ENCODE data around the gene IGFALS. TPM values are rescaled to one million over a fixed set of nuclear protein-coding genes. Genes with fewer than 3 reads are reported as not detected.

Gene IGFALS
- total RNA-seq, 4 donors from 2014 or later: 0.47 to 1.1 (median 0.67) TPM; not detected in 1

DNA sequence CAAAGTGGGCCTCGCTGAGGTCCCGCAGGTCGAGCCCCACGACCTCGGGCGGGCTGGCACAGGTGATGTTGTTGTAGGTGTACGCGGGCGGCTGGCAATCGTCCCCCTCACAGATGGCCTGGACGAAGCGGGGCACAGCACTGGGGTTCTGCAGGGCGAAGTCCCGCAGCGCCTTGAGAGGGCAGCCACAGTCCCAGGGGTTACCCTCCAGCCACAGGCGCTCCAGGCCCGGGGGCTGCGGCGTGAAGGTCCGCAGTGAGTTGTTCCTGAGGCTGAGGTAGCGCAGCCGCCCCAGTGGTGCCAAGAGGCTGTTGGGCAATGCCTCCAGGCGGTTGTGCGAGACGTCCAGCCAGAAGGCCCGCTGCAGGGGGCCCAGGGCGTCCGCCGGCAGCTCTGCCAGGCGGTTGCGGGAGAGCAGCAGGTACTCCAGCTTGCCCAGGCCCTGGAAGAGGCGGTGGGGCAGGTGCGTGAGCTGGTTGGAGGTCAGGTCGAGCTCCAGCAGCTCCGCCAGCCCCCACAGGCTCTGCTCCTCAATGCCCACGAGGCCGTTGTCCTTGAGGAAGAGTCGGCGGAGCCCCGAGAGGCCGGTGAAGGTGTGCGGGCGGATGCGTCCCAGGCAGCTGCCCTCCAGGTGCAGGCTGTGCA, 2.8 kb downstream of the IGFALS start:
- 84% methylated on average over 12 of the region's 44 CpGs; no CpG with 5 or more reads in 1 of the 2 donors for WGBS, 2 donors (ENCODE audit: low coverage in 1 of 2)
- Histone ChIP-seq H3K27me3 (no peaks in the 10 kb centered on the region), H3K36me3 (peaks cover 0 to 69% of the 10 kb centered on the region in 2 donors), H3K9me3 (no peaks in the 10 kb centered on the region), H3K27ac (no peak overlapping the region), H3K4me1 (peaks cover 0 to 21% (median 0%) of the 10 kb centered on the region in 3 donors), H3K4me3 (no peak overlapping the region)
- no peak for TF ChIP-seq EP300 (IDR thresholded peaks at IDR 0.05)
- TF ChIP-seq, protein P1, sequence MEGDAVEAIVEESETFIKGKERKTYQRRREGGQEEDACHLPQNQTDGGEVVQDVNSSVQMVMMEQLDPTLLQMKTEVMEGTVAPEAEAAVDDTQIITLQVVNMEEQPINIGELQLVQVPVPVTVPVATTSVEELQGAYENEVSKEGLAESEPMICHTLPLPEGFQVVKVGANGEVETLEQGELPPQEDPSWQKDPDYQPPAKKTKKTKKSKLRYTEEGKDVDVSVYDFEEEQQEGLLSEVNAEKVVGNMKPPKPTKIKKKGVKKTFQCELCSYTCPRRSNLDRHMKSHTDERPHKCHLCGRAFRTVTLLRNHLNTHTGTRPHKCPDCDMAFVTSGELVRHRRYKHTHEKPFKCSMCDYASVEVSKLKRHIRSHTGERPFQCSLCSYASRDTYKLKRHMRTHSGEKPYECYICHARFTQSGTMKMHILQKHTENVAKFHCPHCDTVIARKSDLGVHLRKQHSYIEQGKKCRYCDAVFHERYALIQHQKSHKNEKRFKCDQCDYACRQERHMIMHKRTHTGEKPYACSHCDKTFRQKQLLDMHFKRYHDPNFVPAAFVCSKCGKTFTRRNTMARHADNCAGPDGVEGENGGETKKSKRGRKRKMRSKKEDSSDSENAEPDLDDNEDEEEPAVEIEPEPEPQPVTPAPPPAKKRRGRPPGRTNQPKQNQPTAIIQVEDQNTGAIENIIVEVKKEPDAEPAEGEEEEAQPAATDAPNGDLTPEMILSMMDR (IDR thresholded peaks at IDR 0.05): no peak
- no peak for TF ChIP-seq POLR2AphosphoS5 (IDR thresholded peaks at IDR 0.05)
- no peak for TF ChIP-seq POLR2A (IDR thresholded peaks at IDR 0.05)
- ATAC-seq: no peak

DNA sequence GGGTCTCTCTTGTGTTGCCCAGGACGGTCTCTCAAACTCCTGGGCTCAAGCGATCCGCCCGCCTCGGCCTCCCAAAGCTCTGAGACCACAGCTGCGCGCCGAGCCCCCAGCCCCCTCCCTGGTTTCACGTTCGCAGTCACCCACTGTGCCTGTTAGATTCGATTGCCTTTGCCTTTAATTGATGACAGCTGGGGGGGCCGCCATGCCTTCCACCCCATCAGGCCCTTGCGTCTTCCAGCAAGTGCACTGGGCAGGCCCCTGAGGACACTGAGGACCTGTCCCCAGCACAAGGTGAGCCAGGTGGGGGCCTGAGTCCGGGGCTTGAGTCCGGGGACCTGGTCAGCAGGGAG, 3.3 kb downstream of the IGFALS start:
- TF ChIP-seq POLR2A (IDR thresholded peaks at IDR 0.05) (no peak), POLR2AphosphoS5 (IDR thresholded peaks at IDR 0.05) (no peak), EP300 (IDR thresholded peaks at IDR 0.05) (no peak)
- TF ChIP-seq, protein P1 (IDR thresholded peaks at IDR 0.05): no peak
- Histone ChIP-seq H3K27ac (no peak overlapping the region), H3K36me3 (peaks cover 0 to 74% of the 10 kb centered on the region in 2 donors), H3K27me3 (no peaks in the 10 kb centered on the region), H3K4me1 (peaks cover 0 to 26% (median 2%) of the 10 kb centered on the region in 3 donors), H3K4me3 (no peak overlapping the region), H3K9me3 (no peaks in the 10 kb centered on the region)
- no peak for ATAC-seq
- WGBS, 2 donors (ENCODE audit: low coverage in 1 of 2): 100% methylated on average over 5 of the region's 15 CpGs; no CpG with 5 or more reads in 1 of the 2 donors

DNA sequence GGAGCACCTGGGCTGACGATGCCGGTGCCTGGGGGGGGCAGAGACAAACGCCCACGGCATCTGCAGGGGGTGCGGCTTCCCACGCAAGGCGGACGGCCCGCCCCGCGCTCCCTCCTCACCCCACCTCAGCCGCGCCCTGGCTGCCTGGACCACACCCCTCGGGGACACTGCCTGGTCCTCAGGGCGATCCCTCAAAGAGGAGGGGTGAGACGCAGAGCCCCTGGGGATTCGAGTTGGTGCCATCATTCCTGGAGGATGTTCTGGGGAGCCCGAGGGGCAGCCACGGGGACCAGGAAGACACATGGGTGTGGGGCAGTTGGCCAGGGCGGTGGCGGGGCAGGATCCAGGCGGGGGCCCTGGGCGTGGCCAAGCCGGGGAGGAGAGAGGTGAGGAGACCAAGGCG, 3.9 kb downstream of the IGFALS start:
- no peaks in the 10 kb centered on the region for H3K9me3 ChIP-seq
- TF ChIP-seq EP300 (IDR thresholded peaks at IDR 0.05): no peak
- TF ChIP-seq POLR2A (IDR thresholded peaks at IDR 0.05): no peak
- TF ChIP-seq, protein P1 (IDR thresholded peaks at IDR 0.05): no peak
- TF ChIP-seq POLR2AphosphoS5 (IDR thresholded peaks at IDR 0.05): no peak
- H3K27ac ChIP-seq: no peak overlapping the region
- peaks cover 0 to 78% of the 10 kb centered on the region in 2 donors for H3K36me3 ChIP-seq
- no peak for ATAC-seq
- WGBS, 2 donors (ENCODE audit: low coverage in 1 of 2): no CpG with 5 or more reads among the region's 25 CpGs
- no peaks in the 10 kb centered on the region for H3K27me3 ChIP-seq
- H3K4me3 ChIP-seq: no peak overlapping the region
- peaks cover 0 to 32% (median 7%) of the 10 kb centered on the region in 3 donors for H3K4me1 ChIP-seq

DNA sequence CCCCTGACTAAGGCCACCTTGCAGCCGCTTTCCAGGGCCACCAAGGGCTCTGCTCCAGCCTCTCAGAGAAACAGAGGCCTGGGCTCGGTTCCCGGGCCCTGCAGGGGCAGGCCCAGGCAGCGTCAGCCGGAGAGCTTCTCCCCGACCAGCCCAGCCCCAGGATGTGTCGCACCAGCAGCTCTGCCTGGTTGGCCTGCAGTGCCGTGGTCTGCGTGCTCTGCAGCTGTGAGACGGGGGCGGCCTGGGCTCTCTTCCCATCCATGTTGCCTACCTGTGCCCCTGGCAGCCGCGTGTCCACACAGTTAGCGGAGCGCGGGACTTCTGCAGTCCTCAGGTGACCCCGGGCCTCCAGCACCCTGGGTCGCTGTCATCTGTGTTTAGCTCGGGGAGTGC, 4.8 kb downstream of the IGFALS start:
- H3K4me1 ChIP-seq: peaks cover 0 to 42% (median 15%) of the 10 kb centered on the region in 3 donors
- no peak for ATAC-seq
- no CpG with 5 or more reads among the region's 19 CpGs for WGBS, 2 donors (ENCODE audit: low coverage in 1 of 2)
- H3K4me3 ChIP-seq: no peak overlapping the region
- no peak overlapping the region for H3K27ac ChIP-seq
- peaks cover 0 to 78% of the 10 kb centered on the region in 2 donors for H3K36me3 ChIP-seq
- TF ChIP-seq, protein P1 (IDR thresholded peaks at IDR 0.05): no peak
- no peak for TF ChIP-seq POLR2AphosphoS5 (IDR thresholded peaks at IDR 0.05)
- no peak for TF ChIP-seq POLR2A (IDR thresholded peaks at IDR 0.05)
- TF ChIP-seq EP300 (IDR thresholded peaks at IDR 0.05): no peak
- H3K27me3 ChIP-seq: no peaks in the 10 kb centered on the region
- H3K9me3 ChIP-seq: no peaks in the 10 kb centered on the region

DNA sequence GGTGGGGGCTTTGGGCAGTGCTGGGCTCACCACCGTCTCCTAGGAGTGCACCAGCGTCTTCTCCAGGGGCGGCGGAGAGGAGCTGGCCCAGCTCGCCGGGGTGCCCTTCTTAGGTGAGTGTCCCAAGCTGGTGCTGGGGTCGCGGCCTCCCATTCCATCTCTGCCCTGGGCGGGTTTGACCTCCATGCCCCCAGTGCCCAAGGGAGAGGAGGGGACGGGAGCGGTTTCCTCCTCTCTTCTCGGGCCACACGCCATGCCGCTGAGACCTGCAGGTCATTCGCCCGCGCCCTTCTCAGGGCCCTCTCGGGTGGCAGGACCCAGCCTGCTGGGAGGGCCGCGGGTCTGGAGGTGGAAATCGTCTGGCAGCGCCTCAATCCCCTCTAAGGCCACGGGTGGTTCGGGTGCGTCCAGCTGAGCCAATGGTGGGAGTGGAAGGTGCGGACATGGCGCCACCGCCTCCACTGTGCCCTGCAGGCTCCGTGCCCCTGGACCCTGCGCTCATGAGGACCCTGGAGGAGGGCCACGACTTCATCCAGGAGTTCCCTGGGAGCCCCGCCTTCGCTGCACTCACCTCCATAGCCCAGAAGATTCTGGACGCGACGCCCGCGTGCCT, 5.3 kb downstream of the IGFALS start:
- Histone ChIP-seq H3K36me3 (peaks cover 0 to 78% of the 10 kb centered on the region in 2 donors), H3K9me3 (no peaks in the 10 kb centered on the region)

More for the DNA sequence above, 5.3 kb downstream of the IGFALS start:
- H3K4me1 ChIP-seq: peaks cover 0 to 47% (median 18%) of the 10 kb centered on the region in 3 donors
- no peak for TF ChIP-seq POLR2A (IDR thresholded peaks at IDR 0.05)
- no peak for TF ChIP-seq EP300 (IDR thresholded peaks at IDR 0.05)
- TF ChIP-seq, protein P1 (IDR thresholded peaks at IDR 0.05): no peak
- no peak for TF ChIP-seq POLR2AphosphoS5 (IDR thresholded peaks at IDR 0.05)
- no peak for ATAC-seq
- no peak overlapping the region for H3K27ac ChIP-seq
- no peaks in the 10 kb centered on the region for H3K27me3 ChIP-seq
- H3K4me3 ChIP-seq: no peak overlapping the region
- WGBS, 2 donors (ENCODE audit: low coverage in 1 of 2): no CpG with 5 or more reads among the region's 38 CpGs

Measured in gastroesophageal sphincter (tissue), 4 donors.